Omental fat pad (tissue), 4 donors: ENCODE data around the gene GHSR. TPM values are rescaled to one million over a fixed set of nuclear protein-coding genes. Genes with fewer than 3 reads are reported as not detected.

Experiments used
- ATAC-seq: fragments of 150-250 bp; one replicate; pipeline ENCODE4 v1.9.1; 2016; ENCODE audit warnings: mild to moderate bottlenecking, moderate library complexity; ENCODE audit not compliant: low FRiP score
- DNase-seq: peaks from one replicate; pipeline ENCODE4 v3.0.0-alpha.2; 2019; ENCODE audit warnings: low spot score
- CTCF ChIP-seq, 3 donors: fragments of 450-650 bp; IDR thresholded peaks; one replicate each; pipeline ENCODE4 v1.5.1; 2016 to 2017; ENCODE audit warnings: antibody characterized with exemption in 3 of 3, mild to moderate bottlenecking in 3 of 3, moderate library complexity in 2 of 3
- total RNA-seq, 4 donors: library from RNA; depleted of rRNA; stranded (reverse); fragments of >200 nt; gene quantifications; one replicate each; pipeline ENCODE4 v1.1.0, GENCODE V29; 2016

Gene GHSR
- total RNA-seq, 4 donors from 2014 or later, result not detected

- DNase-seq (no peak), ATAC-seq (no peak)
- no peak for TF ChIP-seq CTCF (IDR thresholded peaks at IDR 0.05)
Observed at GRCh38 chr3:172396400-172396799, 51.9 kb downstream of the GHSR start.

- DNase-seq (no peak), ATAC-seq (no peak)
- TF ChIP-seq CTCF (IDR thresholded peaks at IDR 0.05), result no peak
Observed at GRCh38 chr3:172394692-172395091, 53.6 kb downstream of the GHSR start.

Other genes with a start within 250 kb of the GHSR start
- 100 to 1,000 TPM in 2 of 4 donors, 10 to 100 TPM in 2; 23.8 to 220 (median 121) TPM for gene TNFSF10, start 75.0 kb upstream of the GHSR start, total RNA-seq